HG02870 (cell line): Measurements from ENCODE around the gene OLFM1.

Experiments used
- ATAC-seq: cut with Tn5 transposase; IDR thresholded peaks from one replicate; pipeline ENCODE4 v1.9.1; 2021; ENCODE audit warnings: mild to moderate bottlenecking, moderate library complexity; ENCODE audit not compliant: unreplicated experiment

Gene OLFM1

DNA sequence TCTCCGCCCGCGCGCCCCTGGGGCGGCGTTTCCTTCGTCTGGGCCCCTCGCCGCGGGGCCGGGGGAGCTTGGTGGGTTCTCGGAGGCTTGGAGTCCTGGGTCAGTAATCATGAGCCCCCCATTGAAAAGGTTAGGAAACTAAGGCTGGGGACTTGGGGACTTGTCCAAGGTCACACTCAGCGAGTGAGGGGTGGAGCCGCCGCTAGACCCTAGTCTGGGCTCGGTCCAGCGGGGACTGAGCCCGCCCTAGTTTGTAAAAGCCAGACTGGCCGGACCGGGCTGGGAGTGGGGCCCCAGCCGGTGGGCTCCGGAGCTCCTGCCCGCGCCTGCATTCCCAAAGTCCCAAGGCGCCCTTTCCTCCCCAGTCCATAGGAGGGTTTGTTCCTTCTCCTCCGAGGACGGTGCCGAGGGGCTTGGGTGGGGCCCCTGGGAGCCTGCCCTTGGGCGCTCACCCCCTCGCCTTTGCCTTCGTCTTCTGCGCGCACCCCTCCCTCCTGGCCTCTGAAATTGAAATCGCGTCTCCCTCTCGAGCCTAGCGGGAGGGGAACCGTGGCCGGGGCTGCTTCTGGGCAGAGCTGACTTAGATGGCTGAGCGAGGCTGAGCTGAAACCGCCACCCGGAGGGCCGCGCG lies 995 bp downstream of the OLFM1 start:
- ATAC-seq: no peak

DNA sequence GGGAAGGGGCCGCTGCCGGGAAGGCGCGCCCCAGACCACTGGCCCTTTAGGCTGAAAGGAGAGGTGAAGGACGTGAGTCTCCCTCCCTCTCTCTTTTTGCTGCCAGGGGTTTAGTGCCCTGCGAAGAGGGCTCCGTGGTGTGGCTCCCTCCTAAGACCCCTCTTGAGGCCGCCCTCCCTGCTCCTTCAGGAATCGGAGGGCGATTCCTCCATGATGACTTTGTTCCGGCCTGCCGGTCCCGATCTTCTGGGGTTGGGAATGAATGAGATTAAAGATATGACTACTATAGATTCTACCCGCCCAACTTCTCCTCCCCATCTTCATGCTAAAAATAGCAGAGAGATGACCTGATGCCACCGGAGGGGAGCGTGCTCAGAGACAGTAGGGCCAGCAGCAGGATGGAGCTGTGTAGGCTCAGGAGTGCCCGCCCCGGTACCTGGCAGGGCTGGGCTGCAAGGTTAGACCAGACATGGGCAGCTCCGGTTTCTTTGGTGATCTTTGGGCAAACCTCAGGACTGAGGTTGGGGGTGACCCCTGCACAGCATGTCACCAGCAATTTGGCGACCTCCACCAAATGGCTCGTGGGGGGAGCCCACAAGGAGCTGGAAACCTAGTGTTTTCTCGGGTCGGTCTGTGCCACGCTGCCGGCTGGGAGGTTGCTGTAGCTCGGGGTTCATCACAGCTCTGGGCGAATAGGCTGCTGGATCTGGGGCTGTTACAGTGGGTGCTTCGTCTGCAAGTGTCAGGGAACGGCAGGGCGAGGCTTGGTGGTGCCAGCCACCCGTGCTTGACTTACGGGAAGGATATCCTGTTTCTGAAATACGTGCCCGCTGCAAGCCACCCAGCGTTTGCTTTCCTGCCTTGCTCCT lies 1.7 kb downstream of the OLFM1 start:
- ATAC-seq: no peak

DNA sequence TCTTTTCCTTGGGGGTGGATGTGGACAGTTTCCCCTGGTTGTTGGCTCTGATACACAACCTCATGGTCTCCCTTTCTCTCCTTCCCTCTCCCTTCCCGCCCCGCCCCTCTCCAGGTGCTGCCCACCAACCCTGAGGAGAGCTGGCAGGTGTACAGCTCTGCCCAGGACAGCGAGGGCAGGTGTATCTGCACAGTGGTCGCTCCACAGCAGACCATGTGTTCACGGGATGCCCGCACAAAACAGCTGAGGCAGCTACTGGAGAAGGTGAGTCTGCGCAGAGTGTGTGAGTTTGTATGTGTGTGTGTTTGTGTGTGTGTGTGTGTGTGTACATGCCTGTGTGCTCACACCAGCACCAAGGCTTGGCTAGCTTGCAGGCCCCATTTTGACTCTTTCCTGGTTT lies 2.6 kb downstream of the OLFM1 start:
- no peak for ATAC-seq

DNA sequence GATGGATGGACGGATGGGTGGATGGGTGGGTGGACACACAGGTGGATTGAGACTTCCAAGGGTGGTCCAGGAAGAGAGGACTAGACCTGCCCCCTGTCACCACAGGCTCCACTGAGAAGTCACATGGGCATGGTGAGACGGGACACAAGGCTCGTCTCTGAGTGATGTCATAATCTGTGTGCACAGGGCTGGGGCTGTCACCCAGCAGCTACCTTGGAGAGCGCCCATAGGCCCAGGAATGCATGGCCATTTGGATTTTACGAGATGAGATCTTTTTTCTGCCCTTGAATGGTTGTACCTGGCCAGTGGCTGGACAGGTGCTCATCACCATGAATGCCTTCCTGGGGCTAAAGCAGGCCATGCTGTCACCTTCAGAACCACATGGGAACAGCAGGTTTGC lies 3.1 kb downstream of the OLFM1 start:
- no peak for ATAC-seq

DNA sequence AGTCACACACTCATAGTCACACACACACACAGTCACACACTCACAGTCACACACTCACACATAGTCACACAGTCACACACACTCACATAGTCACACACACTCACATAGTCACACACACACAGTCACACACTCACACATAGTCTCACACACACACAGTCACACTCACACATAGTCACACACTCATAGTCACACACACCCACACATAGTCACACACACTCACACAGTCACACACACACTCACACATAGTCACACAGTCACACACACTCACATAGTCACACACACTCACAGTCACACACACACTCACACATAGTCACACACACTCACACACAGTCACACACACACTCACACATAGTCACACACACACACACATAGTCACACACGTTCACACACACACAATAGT lies 4.1 kb downstream of the OLFM1 start:
- no peak for ATAC-seq

DNA sequence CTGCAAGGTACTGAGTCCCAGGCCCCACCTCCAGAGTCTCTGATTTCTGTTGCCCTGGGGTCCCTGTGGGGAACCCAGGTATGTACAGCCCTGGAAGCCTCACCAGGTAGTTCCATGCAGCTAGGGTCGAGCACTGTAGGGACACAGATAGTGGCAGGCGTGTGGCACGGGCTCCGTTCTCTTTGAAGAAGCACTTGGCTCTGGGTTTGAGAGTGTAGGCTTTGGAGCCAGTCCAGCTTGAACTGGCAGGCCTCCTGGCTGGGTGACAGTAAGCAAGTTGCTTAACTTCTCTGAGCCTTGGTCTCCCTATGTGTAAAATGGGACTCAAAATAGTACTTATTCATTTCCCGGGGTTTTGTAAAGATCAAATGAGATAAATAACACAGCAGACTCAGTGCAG lies 5.6 kb downstream of the OLFM1 start:
- no peak for ATAC-seq

DNA sequence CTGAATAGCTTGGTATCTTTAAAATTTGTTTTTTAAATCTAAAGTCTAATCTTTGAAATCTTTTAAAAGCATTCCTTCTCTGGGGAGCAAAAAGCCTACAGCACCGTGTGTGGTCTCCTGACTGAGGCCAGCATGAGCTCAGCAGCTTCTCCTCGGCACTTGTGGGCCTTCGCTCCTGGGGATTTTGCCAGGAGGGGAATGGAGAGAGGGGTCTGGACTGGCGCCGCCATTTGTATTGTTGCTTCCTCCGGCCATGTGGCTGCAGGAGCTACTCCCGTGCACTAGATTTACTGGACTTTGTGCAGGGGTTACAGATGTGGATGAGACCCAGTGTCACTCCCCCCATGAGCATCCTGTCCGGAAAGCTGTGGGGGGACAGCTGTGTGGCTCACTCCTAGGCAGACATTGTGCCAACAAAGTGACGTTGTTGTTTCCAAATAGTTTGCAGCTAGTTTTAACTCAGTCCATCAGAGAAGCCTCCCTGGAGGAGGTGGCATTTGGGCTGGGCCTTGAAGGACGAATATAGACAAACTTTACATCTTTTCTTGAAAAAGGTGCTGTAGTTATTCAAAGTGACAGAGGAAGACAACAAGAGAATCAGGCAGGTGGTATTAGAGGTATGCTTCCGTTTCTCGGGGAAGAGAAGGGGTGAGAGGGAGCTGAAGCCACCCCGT lies 6.6 kb downstream of the OLFM1 start:
- no peak for ATAC-seq

DNA sequence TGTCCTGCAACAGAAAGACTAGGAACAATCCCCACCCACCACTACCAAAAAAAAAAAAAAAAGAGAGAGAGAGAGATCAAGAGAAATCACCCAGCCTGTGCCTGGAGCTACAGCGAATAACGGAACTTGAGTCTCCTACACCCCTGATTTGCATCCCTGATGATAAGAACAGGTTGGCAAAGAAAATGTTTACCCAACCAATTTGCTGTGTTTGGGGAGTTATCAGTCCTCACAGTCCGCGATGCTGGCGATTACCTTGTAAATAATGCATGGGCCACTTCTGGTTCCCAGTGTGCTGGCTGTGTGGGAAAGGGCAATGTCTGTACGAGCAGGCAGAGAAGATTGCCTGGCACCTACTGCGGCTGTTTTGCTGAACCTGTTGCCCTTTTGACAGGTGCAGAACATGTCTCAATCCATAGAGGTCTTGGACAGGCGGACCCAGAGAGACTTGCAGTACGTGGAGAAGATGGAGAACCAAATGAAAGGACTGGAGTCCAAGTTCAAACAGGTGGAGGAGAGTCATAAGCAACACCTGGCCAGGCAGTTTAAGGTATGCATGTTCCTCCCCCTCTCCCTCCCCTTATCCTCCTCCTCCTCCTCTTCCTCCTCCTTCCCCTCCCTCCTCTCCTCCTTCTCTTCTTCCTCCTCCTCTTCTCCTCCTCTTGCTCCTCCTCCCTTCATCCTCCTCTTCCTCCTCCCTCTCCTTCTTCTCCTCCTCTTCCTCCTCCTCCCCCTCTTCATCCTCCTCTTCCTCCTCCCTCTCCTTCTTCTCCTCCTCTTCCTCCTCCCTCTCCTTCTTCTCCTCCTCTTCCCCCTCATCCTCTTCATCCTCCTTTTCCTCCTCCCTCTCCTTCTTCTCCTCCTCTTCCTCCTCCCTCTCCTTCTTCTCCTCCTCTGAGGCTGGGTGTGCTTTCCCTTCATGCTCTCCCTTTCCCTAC lies 8.3 kb downstream of the OLFM1 start:
- ATAC-seq: no peak

DNA sequence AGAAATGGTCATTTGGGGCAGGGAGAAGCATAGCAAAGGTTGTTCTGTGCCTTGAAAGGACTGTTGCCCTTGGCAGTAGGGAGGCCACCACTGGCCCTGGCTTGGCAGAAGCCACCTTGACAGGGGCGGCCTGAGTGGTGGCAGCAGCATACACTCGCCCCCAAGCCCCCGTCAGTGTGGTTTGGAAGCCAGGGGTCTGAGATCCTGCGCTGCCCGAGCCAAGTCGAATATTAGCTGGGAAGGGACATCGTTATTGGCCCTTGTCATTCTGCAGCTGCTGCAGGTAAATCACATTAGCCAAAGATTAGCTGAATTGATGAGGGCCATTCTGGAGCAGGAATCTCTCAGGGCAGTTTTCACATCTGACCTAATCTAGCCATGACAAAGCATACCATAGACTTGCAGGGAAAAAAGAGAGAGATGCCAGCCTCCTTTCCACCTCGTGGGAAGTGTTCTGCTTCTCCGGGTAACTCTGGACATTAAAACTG lies 9.0 kb downstream of the OLFM1 start:
- ATAC-seq: no peak

DNA sequence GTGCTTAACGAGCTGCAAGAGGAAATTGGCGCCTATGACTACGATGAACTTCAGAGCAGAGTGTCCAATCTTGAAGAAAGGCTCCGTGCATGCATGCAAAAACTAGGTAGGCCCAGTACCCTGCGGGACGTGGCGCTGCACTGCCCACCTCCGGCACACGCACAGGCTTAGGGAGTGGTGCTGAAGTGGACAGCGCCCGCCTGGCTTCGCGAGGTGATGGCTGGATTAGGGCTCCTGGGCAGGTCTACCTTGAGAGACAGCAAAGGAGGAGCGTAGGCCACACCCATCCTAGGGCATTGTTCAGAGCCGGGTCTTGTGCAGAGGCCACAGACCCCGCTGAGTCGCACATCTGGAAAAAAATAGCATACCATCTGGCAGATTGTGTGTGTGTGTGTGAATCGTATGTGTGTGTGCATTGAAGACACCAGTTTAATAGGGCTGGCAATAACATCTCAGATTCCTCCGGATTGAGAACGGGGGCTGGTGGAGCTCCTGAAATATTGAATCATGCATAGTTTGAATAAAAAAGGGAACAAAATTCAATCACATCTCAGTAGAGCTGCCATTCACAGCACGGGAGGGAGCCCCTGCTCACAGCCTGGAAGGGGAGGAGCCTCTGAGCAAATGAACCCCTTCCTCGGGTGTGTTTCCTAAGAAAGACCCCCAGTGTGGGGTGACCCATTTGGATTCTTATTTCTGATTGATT lies 11.1 kb downstream of the OLFM1 start:
- ATAC-seq: no peak

DNA sequence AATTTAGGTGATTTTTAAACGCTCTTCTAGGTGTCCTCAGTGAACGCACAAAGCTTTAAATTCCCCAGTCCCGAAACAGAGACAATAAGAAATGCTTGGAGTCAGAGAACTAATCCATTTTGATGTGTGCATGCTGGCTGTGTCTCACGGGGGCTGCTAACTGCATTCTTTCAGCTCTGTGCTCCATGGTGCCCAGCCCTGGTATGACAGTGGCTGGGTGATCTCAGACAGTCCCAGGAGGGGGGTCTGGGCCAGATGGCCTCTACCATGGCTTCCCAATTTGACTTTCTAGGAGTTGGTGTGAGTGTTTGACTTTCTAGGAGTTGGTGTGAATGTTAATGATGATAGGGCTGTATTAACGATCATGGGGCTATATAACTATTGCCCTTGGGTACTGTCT lies 12.1 kb downstream of the OLFM1 start:
- ATAC-seq: no peak

DNA sequence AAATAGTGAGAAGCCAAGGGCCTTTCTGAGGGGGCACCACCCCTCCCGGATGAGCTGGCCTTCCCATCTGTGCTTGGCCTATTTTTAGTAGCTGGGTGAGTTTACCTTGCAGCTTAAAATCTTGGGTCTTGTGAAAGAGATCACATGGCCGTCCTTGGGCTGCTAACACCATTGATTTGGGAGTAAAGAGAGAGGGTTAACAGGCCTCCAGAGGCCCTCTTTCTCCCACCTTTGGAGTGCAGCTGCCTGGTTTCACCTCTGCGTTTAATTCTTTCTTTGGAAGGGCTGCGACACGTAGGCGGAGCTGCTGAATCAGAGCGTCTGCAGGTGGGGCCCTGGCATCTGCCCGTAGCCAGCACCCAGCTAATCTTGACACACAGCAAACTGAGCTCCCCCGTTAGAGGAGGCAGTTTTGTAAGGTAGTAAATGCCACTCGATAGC lies 12.8 kb downstream of the OLFM1 start:
- ATAC-seq: no peak

DNA sequence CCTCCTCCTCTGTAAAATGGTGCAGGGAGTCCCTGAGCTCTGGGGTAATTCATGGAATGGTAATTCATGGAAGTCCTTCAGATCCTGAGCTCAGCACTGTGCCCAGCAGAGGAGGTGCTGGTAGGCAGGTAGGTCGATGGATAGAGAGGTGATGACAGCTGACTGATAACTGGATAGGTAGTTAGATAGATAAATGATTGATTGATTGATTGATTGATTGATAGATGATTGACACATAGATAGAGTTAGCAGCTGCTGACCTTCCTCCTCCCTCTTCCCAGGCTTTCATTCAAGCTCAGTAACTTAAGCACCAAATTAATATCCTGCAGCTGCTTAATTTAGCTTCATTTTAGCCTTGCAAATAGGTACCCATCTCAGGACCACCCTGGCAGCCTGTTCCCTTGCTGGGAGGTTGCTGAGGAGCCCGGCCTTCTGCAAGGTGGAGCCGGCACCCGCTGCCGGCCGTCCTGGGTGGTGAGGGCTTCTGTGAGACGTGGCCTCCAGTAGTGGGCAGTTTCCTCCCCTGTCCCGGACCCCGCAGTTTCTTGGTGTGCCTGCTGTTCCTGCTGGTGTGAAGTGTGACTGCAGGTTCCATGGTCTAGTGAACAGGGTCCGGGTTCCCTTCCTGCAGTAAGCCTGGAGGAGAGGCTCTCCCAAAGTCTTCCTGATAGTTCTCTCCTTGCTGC lies 13.4 kb downstream of the OLFM1 start:
- ATAC-seq: no peak

DNA sequence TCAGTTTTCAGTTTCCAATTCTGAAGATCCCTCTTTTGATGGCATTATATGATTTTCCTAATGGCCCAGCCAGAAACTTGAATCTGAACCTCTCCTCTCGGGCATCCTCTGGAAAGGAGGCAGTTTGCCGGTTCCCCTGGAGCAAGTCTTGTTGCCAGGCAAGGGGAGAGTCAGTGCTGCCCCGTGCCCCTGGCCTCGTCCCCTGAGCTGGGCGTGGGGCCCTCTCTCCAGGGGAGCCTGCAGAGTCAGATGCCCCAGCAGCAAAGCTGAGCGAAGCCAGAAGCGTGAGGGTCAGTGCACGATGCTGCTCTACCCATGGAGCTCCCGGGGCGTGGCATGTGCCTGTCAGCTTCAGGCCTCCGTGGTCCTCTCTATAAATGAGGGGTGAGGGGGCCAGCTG lies 14.0 kb downstream of the OLFM1 start:
- ATAC-seq: no peak

DNA sequence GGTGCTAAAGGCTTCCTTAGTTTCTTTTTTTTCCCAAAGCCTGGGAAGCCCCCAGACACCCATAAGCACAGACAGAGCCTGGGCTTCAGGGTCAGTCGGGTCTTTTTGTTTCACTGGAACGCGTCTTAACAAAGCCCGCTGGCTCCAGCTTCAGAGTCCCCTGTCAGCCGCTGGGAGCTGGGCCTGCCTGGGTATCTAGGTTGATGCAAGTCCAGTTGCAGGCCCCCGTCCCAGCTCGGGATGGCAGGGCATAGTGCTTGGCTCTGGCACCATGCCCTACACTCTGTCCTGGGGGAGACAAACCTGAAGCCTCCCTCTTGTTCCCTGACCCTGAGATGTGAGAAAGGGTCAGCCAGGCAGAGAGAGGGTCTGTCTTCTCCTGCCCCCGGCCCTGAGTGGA lies 14.5 kb downstream of the OLFM1 start:
- ATAC-seq: no peak

DNA sequence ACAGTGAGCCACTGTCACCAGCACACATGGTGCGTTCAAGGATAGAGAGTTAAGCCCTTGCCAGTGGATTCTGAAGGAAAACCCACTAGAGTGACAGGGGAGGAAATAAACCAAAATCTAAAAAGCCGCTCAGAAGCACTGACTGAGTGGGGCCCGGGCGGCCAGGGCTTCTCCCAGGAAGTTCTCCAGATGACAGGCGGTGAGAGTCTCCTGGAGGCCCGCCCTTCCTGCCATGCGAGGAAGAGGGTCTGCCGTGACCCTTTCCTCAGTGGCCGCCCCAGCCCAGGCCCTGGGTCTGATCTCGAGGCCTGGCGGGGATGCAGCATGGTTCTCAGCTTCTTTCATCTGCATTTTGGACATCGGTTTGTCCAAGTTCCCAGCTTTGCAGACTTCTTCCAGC lies 14.9 kb downstream of the OLFM1 start:
- no peak for ATAC-seq

DNA sequence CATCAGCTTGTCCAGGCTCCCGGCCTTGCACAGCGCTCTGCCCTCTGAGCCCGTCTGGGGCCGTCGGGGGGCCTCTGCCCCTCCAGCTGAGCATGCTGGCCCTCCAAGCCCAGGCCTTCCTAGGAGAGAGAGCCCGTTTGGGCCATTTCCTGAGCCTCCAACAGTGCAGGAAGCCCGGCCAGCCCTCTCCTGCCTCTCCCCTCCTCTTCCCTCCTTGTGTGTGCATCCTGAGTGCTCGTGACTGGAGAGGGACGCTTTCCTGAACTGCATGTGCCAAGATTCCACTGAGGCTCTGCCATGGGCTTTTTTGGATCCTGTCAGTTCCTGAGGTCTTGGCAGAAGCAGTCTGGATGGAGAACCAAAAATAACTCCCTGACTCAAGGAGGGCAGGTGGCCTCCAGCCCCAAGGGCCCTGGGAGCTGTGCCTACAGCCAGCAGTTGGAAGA lies 15.6 kb downstream of the OLFM1 start:
- no peak for ATAC-seq

DNA sequence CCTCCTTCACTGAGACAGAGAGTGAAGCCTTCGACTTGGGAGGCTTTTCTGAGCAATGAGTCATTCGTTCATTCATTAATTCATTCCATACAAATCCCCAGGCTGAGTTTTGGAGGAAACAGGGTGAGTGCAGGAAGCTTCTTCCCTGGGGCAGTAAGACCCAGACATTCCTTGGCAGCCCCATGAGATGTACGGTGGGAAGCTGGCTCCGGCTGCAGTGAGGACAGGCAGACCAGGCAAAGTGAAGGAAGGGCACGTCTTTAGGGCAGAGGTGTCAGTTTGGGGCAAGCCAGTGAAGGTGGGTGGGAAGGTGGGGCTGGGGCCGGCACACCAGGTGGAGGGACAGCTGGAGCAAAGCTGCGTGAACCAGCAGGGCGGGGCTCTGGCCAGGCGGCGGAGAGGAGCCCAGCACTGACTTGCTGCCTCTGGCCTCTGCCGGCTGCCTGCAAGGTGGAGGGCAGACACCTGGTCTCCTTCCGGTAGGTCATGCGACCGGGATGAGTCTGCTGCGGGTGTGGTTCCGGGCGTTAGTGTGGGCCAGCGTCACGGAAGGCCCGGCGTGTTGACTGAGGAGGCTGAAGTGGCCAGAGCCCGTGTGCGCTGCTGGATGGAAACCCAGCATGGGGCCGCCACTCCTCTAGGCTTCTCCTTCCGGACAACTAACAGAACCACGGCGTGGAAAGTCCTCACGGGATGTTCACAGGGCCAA lies 16.6 kb downstream of the OLFM1 start:
- no peak for ATAC-seq

DNA sequence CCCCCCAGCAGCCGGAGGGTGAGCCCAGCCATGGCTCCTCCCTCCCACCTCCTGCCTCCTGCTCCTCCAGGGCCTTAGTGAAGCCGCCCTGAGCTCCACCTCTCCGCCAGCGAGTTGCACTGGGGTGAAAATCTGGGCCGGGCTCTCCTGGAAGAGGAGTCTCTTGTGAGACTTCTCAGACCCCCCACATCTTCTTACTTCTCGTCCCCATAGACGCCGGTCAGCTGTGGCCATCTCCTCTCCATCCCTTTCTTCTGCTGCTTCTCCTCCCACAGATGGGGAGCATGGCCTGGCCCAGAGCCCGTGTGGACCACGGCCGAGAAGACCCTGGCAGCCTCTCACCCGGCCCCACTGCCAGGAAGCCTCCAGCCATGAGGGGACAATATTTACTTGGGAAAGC lies 17.3 kb downstream of the OLFM1 start:
- no peak for ATAC-seq
